KBM-7 (cell line): ENCODE results near the gene CLDN22.

Experiments
- DNase-seq: peaks from one replicate; pipeline ENCODE4 v3.0.0-alpha.2; 2015
- in situ Hi-C: fragments of 300-500 bp; cut with MboI; formaldehyde crosslinking; loops from 2 replicates; pipeline ENCODE4 v1.14.3; 2020; ENCODE audit warnings: low sequenced_read_pairs, low pct_unique_long_range_greater_than_20kb, mixed read lengths

CLDN22 gene

GRCh38 chr4:183348706-183349659, 28.9 kb upstream of the CLDN22 start:
- peak; percentile 56 for DNase-seq
- in situ Hi-C loops: no loop called here

- in situ Hi-C loops: no loop called here
- DNase-seq: no peak
Measured at GRCh38 chr4:183348136-183348535, 28.1 kb upstream of the CLDN22 start.

GRCh38 chr4:183347566-183347965, 27.5 kb upstream of the CLDN22 start:
- in situ Hi-C loops: no loop called here

GRCh38 chr4:183347146-183347545, 27.1 kb upstream of the CLDN22 start:
- in situ Hi-C loops: no loop called here
- no peak for DNase-seq

More at GRCh38 chr4:183347566-183347965, 27.5 kb upstream of the CLDN22 start:
- no peak for DNase-seq

- in situ Hi-C loops: no loop called here
- DNase-seq: no peak
Measured at GRCh38 chr4:183345261-183345660, 25.2 kb upstream of the CLDN22 start.

GRCh38 chr4:183344523-183345255, 24.6 kb upstream of the CLDN22 start:
- in situ Hi-C loops: no loop called here
- DNase-seq: no peak

GRCh38 chr4:183343730-183344129, 23.7 kb upstream of the CLDN22 start:
- no peak for DNase-seq
- in situ Hi-C loops: no loop called here

- no peak for DNase-seq
Measured at GRCh38 chr4:183342541-183343533, 22.8 kb upstream of the CLDN22 start.

GRCh38 chr4:183337833-183338232, 17.8 kb upstream of the CLDN22 start:
- in situ Hi-C loops: no loop called here
- no peak for DNase-seq

More at GRCh38 chr4:183342541-183343533, 22.8 kb upstream of the CLDN22 start:
- in situ Hi-C loops: no loop called here

GRCh38 chr4:183337349-183337748, 17.3 kb upstream of the CLDN22 start:
- in situ Hi-C loops: no loop called here
- no peak for DNase-seq

- peak; percentile 12 for DNase-seq
- in situ Hi-C loops: no loop called here
Measured at GRCh38 chr4:183335369-183335940, 15.4 kb upstream of the CLDN22 start.

GRCh38 chr4:183333983-183334382, 13.9 kb upstream of the CLDN22 start:
- no peak for DNase-seq
- in situ Hi-C loops: no loop called here

- in situ Hi-C loops: no loop called here
- no peak for DNase-seq
Measured at GRCh38 chr4:183333202-183333601, 13.1 kb upstream of the CLDN22 start.

- in situ Hi-C loops: no loop called here
- no peak for DNase-seq
Measured at GRCh38 chr4:183332447-183332846, 12.4 kb upstream of the CLDN22 start.

- DNase-seq: no peak
- in situ Hi-C loops: no loop called here
Measured at GRCh38 chr4:183330841-183331240, 10.8 kb upstream of the CLDN22 start.

GRCh38 chr4:183329954-183330742, 10.1 kb upstream of the CLDN22 start:
- no peak for DNase-seq
- in situ Hi-C loops: no loop called here

- in situ Hi-C loops: no loop called here
- DNase-seq: no peak
Measured at GRCh38 chr4:183329244-183329643, 9.2 kb upstream of the CLDN22 start.

- in situ Hi-C loops: no loop called here
- DNase-seq: no peak
Measured at GRCh38 chr4:183328832-183329231, 8.8 kb upstream of the CLDN22 start.
